ENCODE measurements around the gene GRAMD2B. TPM values are rescaled to one million over a fixed set of nuclear protein-coding genes. Genes with fewer than 3 reads are reported as not detected.
"Not testable (repeated sequence)": the region's sequence is repeated elsewhere in the genome, so short reads cannot be mapped to it uniquely, and the experiment has no call there.

GRAMD2B gene
- total and polyA plus RNA-seq, 7 donors, result 26.1 to 53.8 (median 44.4) TPM

DNA sequence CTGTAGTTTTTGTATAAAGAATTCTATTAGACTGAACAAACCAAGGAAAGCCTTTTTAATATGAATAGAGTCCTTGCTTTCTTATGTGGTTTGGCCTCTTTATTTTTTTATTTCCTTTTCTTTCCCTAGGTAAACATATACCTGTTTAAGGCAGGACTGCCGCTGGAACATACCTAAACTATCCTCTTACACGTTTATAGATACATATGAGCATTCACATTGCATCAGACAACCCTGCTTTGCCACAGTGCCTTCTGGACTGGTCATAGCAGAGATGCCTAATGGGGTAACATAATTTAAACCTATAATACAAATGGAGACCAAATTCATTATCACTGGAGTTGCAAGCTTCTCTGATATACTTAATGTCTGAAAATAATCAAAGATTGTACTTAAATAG is 12.5 kb downstream of the GRAMD2B start:
- TF ChIP-seq, protein P1, sequence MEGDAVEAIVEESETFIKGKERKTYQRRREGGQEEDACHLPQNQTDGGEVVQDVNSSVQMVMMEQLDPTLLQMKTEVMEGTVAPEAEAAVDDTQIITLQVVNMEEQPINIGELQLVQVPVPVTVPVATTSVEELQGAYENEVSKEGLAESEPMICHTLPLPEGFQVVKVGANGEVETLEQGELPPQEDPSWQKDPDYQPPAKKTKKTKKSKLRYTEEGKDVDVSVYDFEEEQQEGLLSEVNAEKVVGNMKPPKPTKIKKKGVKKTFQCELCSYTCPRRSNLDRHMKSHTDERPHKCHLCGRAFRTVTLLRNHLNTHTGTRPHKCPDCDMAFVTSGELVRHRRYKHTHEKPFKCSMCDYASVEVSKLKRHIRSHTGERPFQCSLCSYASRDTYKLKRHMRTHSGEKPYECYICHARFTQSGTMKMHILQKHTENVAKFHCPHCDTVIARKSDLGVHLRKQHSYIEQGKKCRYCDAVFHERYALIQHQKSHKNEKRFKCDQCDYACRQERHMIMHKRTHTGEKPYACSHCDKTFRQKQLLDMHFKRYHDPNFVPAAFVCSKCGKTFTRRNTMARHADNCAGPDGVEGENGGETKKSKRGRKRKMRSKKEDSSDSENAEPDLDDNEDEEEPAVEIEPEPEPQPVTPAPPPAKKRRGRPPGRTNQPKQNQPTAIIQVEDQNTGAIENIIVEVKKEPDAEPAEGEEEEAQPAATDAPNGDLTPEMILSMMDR (IDR thresholded peaks at IDR 0.05), result no peak
- TF ChIP-seq POLR2AphosphoS5 (IDR thresholded peaks at IDR 0.05) (no peak), EP300 (IDR thresholded peaks at IDR 0.05) (no peak), POLR2A (IDR thresholded peaks at IDR 0.05) (no peak)
- Histone ChIP-seq H3K4me3 (no peak overlapping the region), H3K9me3 (no peaks in the 10 kb centered on the region), H3K4me1 (peaks cover 0 to 19% (median 15%) of the 10 kb centered on the region in 4 donors), H3K27ac (no peak overlapping the region), H3K27me3 (no peaks in the 10 kb centered on the region), H3K36me3 (peaks cover 0 to 16% (median 0%) of the 10 kb centered on the region in 4 donors)
- intact Hi-C loops (cut with DNase I), result no loop called here
- 25 to 66% methylated on average over 2 of the region's 2 CpGs for WGBS, 2 donors
- no peak for DNase-seq

DNA sequence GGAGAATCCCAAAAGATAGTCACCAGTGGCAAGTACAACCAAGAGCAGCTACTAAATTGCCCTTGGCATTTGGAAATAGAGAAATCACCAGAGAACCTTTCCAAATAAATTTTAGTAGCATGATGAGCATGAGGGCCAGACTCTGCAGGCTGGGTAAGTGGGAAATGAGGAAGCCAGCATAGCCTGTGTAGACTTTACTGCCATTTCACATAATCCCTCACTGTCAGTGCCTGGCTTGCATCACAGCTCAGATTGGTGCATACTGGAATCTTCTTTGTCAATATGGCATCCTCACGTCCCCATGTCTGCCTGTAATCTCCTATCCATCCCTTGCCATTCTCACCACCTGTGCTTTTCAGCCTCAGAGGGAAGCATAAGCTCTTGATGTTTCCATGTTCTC is 14.5 kb downstream of the GRAMD2B start:
- intact Hi-C loops (cut with DNase I), result no loop called here
- H3K36me3 ChIP-seq, result peaks cover 0 to 16% (median 0%) of the 10 kb centered on the region in 4 donors
- H3K27ac ChIP-seq, result no peak overlapping the region
- peaks cover 0 to 21% (median 15%) of the 10 kb centered on the region in 4 donors for H3K4me1 ChIP-seq
- TF ChIP-seq EP300 (IDR thresholded peaks at IDR 0.05) (no peak), POLR2A (IDR thresholded peaks at IDR 0.05) (no peak), POLR2AphosphoS5 (IDR thresholded peaks at IDR 0.05) (no peak)
- TF ChIP-seq, protein P1 (IDR thresholded peaks at IDR 0.05), result no peak
- WGBS, 2 donors, result 87 to 89% methylated on average over 1 of the region's 1 CpG
- no peak overlapping the region for H3K4me3 ChIP-seq
- DNase-seq, result no peak
- H3K9me3 ChIP-seq, result no peaks in the 10 kb centered on the region
- H3K27me3 ChIP-seq, result no peaks in the 10 kb centered on the region

DNA sequence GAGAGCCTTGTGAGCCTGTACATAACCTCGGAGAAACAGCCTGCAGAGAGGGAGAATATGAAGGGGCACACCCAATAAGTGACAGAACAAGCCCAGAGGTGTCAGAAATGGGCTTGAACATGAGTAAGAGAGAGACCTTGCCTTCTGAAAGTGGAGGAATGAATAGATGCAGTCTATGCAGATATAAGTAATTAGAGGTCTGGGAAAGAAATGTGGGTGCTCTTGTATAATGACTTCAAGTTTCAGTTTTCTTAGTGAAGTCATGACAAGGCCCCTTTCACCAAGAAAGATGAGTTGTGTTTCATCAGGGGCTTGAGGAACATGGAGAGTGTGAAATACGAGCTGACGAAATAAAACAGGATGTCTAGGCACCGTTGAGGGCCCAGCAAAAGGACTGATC is 15.1 kb downstream of the GRAMD2B start:
- peaks cover 0 to 16% (median 9%) of the 10 kb centered on the region in 4 donors for H3K4me1 ChIP-seq
- intact Hi-C loops (cut with DNase I), result no loop called here
- TF ChIP-seq, protein P1 (IDR thresholded peaks at IDR 0.05), result no peak
- TF ChIP-seq EP300 (IDR thresholded peaks at IDR 0.05) (no peak), POLR2AphosphoS5 (IDR thresholded peaks at IDR 0.05) (no peak), POLR2A (IDR thresholded peaks at IDR 0.05) (no peak)
- H3K36me3 ChIP-seq, result peaks cover 0 to 16% (median 0%) of the 10 kb centered on the region in 4 donors
- 82 to 88% methylated on average over 4 of the region's 4 CpGs for WGBS, 2 donors
- no peaks in the 10 kb centered on the region for H3K27me3 ChIP-seq
- H3K27ac ChIP-seq, result no peak overlapping the region
- no peak for DNase-seq
- H3K9me3 ChIP-seq, result no peaks in the 10 kb centered on the region
- H3K4me3 ChIP-seq, result no peak overlapping the region

DNA sequence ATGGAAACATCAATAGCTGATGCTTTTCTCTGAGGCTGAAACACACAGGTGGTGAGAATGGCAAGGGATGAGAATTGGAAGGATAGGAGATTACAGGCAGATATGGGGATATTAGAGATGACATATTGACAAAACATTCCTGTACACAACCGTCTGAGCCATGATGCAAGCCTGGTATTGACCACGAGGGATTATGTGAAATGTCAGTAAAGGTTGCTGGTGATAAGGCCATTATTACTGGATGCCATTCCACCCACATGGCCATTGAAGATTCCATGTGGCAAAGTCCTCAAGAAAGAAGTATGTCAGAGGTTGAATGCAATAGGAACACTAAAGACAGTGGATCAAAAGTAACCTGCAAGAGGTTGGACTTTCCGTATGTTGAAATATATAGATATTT is 15.7 kb downstream of the GRAMD2B start:
- Histone ChIP-seq H3K27ac (no peak overlapping the region), H3K36me3 (peaks cover 0 to 16% (median 0%) of the 10 kb centered on the region in 4 donors), H3K4me3 (no peak overlapping the region), H3K4me1 (peaks cover 0 to 10% (median 3%) of the 10 kb centered on the region in 4 donors), H3K27me3 (no peaks in the 10 kb centered on the region), H3K9me3 (no peaks in the 10 kb centered on the region)
- intact Hi-C loops (cut with DNase I), result no loop called here
- no peak for TF ChIP-seq POLR2AphosphoS5 (IDR thresholded peaks at IDR 0.05)
- TF ChIP-seq, protein P1 (IDR thresholded peaks at IDR 0.05), result no peak
- TF ChIP-seq POLR2A (IDR thresholded peaks at IDR 0.05), result no peak
- no peak for TF ChIP-seq EP300 (IDR thresholded peaks at IDR 0.05)
- DNase-seq, result no peak
- 84 to 91% methylated on average over 3 of the region's 3 CpGs for WGBS, 2 donors

DNA sequence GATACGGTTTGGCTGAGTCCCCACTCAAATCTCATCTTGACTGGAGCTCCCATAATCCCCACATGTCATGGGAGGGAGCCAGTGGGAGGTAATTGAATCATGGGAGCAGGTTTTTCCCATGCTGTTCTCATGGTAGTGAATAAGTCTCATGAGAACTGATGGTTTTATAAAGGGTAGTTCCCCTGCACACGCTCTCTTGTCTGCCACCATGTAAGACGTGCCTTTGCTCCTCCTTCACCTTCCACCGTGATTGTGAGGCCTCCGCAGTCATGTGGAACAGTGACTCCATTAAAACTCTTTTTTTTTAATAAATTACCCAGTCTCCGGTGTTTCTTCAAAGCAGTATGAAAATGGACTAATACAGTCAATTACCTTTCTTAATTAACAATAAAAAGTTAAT is 16.5 kb downstream of the GRAMD2B start:
- H3K4me3 ChIP-seq; DNase-seq; H3K9me3 ChIP-seq; H3K27me3 ChIP-seq; intact Hi-C loops (cut with DNase I); H3K27ac ChIP-seq; H3K4me1 ChIP-seq: not testable (repeated sequence)
- WGBS, 2 donors, result 96 to 98% methylated on average over 6 of the region's 6 CpGs
- H3K36me3 ChIP-seq, result peaks cover 0 to 16% (median 0%) of the 10 kb centered on the region in 4 donors
